Thyroid gland (tissue), 4 donors: ENCODE data around the gene TMPRSS13. TPM values are rescaled to one million over a fixed set of nuclear protein-coding genes. Genes with fewer than 3 reads are reported as not detected.
"Not testable (repeated sequence)": the region's sequence is repeated elsewhere in the genome, so short reads cannot be mapped to it uniquely, and the experiment has no call there.

Experiments used
- DNase-seq, 2 donors: peaks; one replicate each; pipeline ENCODE4 v3.0.0-alpha.2; 2019
- H3K27ac ChIP-seq, 3 donors: fragments of 200-600 bp; sonication (generic); 1 replicate in 2 of 3; 2 replicates in 1 of 3; pipeline ENCODE4 v1.5.1; 2016 to 2019; ENCODE audit warnings: mild to moderate bottlenecking in 1 of 3, moderate library complexity in 1 of 3
- H3K27me3 ChIP-seq: fragments of 200-600 bp; sonication (generic); one replicate; pipeline ENCODE4 v1.5.1; 2019
- H3K36me3 ChIP-seq, 2 donors: fragments of 200-600 bp; sonication (generic); one replicate each; pipeline ENCODE4 v1.5.1; 2016 to 2019
- H3K4me1 ChIP-seq, 2 donors: fragments of 200-600 bp; sonication (generic); one replicate each; pipeline ENCODE4 v1.5.1; 2017 to 2019
- H3K4me3 ChIP-seq, 3 donors: fragments of 200-600 bp; sonication (generic); replicated peaks in 1 of 3; 1 replicate in 2 of 3; 2 replicates in 1 of 3; pipeline ENCODE4 v1.5.1; 2016; ENCODE audit warnings: mild to moderate bottlenecking in 1 of 3
- H3K9me3 ChIP-seq: fragments of 200-600 bp; sonication (generic); one replicate; pipeline ENCODE4 v1.5.1; 2017
- CTCF ChIP-seq, 6 experiments: fragments of 200-600 bp in 3 of 6; fragments of 450-650 bp in 3 of 6; sonication (generic) in 3 of 6; IDR thresholded peaks; one replicate each; pipeline ENCODE4 v1.5.1; 2016 to 2019; ENCODE audit warnings: antibody characterized with exemption in 6 of 6, mild to moderate bottlenecking in 2 of 6, inconsistent platforms in 1 of 6, moderate library complexity in 1 of 6
- POLR2A ChIP-seq, 2 donors: fragments of 450-650 bp; IDR thresholded peaks; one replicate each; pipeline ENCODE4 v1.6.1; 2017; ENCODE audit warnings: antibody characterized with exemption in 2 of 2, mild to moderate bottlenecking in 2 of 2, moderate library complexity in 1 of 2
- WGBS, 2 donors: methylation state at CpG; one replicate each; pipeline ENCODE4 v1.1.5; 2017; 5-methylcytosine and 5-hydroxymethylcytosine counted together
- intact Hi-C: fragments of 100-400 bp; cut with DNase I; formaldehyde crosslinking; loops from one replicate; pipeline ENCODE4 v1.15.1; 2023
- total RNA-seq, 4 donors: library from RNA; depleted of rRNA; stranded (reverse); fragments of >200 nt; gene quantifications; one replicate each; pipeline ENCODE4 v1.2.3, GENCODE V29; 2016

Gene TMPRSS13
- 10 to 100 TPM in 3 of 4 donors, 1 to 10 TPM in 1; 8.5 to 24.3 (median 13.0) TPM for total RNA-seq

DNA sequence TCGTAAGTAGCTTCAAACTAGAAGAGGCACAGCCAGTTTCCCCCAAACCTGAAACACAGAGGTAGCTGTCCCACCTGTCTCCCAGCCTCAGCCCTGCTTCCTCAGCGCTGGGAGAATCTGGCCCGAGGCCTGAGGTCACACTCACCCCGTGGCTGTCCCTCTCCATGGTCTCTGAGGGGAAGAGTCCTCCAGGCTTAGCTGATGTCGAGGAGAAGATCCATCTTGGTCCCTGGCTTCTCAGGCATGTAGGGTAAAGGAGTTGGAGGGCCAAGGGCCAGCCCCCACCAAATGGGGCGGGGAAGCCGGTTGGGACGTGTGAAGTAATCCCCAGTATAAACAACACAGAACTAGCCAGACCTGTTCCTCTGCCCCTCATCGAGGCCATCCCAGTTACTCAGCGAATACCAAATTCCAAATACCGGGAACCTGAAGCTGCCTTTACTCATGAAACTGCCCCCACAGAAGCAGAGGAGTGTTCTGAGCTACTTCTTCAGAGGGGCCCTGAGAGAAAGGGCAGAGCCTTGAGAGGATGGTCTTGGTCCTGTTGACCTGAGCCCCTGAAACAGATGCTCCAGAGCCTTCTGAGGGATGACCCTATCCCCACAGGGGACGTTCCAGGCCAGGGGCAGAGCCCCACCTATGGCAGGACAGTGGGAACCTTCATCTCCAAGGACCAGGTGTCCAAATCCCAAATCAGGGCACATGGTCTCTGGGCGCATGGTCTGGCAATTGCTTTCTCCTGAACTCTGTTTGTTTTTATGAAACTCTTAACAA is at the start of gene TMPRSS13:
Gene TMPRSS13, minus strand, starts transcription at position 261 of the 774 bp plus-strand sequence. Its CDS starts 95 bp downstream, at position 166.
- TF ChIP-seq POLR2A (IDR thresholded peaks at IDR 0.05) (peak in 1 of 2 donors; percentile 39), CTCF (IDR thresholded peaks at IDR 0.05) (no peak)
- no peaks in the 10 kb centered on the region for H3K27me3 ChIP-seq
- DNase-seq: peak; percentile 87 to 90

GRCh38 chr11:117978991-117979390 is 49.8 kb upstream of the TMPRSS13 start:
- no peak for TF ChIP-seq CTCF (IDR thresholded peaks at IDR 0.05)
- no peak for TF ChIP-seq POLR2A (IDR thresholded peaks at IDR 0.05)
- Histone ChIP-seq H3K4me1 (peaks cover 11 to 35% of the 10 kb centered on the region in 2 donors), H3K4me3 (no peak overlapping the region), H3K36me3 (no peaks in the 10 kb centered on the region), H3K27ac (peak overlapping the region; percentile 76 to 96 (median 86)), H3K27me3 (no peaks in the 10 kb centered on the region), H3K9me3 (no peaks in the 10 kb centered on the region)
- WGBS, 2 donors: 18 to 25% methylated on average over 4 of the region's 4 CpGs
- DNase-seq: peak; percentile 72 to 78
- intact Hi-C loops: no loop called here

More for the DNA sequence above, at the start of gene TMPRSS13:
- H3K9me3 ChIP-seq: no peaks in the 10 kb centered on the region
- H3K4me3 ChIP-seq: no peak within 1 kb of the TSS
- intact Hi-C loops: no loop called here
- peak within 1 kb of the TSS; percentile 40 to 72 (median 70) for H3K27ac ChIP-seq
- H3K36me3 ChIP-seq: no peaks in the 10 kb centered on the region
- H3K4me1 ChIP-seq: peaks cover 34 to 59% of the 10 kb centered on the region in 2 donors
- 46 to 48% methylated on average over 10 to 13 of the region's 13 CpGs for WGBS, 2 donors

DNA sequence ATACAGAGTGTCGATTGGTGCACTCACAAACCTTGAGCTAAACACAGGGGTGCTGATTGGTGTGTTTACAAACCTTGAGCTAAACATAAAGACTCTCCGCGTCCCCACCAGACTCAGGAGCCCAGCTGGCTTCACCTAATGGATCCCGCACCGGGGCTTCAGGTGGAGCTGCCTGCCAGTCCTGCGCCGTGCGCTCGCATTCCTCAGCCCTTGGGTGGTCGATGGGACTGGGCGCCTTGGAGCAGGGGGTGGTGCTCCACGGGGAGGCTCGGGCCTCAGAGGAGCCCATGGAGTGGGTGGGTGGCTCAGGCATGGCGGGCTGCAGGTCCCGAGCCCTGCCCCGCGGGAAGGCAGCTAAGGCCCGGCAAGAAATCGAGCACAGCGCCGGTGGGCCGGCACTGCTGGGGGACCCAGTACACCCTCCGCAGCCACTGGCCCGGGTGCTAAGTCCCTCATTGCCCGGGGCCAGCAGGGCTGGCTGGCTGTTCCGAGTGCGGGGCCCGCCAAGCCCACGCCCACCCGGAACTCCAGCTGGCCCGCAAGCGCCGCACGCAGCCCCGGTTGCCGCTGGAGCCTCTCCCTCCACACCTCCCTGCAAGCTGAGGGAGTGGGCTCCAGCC is 49.2 kb upstream of the TMPRSS13 start:
- DNase-seq, intact Hi-C loops, H3K27me3 ChIP-seq, H3K36me3 ChIP-seq, H3K4me3 ChIP-seq, H3K9me3 ChIP-seq: not testable (repeated sequence)
- Histone ChIP-seq H3K27ac (peak overlapping the region; percentile 76 to 96 (median 86)), H3K4me1 (peaks cover 11 to 36% of the 10 kb centered on the region in 2 donors)
- 95 to 100% methylated on average over 3 to 22 of the region's 36 CpGs for WGBS, 2 donors

DNA sequence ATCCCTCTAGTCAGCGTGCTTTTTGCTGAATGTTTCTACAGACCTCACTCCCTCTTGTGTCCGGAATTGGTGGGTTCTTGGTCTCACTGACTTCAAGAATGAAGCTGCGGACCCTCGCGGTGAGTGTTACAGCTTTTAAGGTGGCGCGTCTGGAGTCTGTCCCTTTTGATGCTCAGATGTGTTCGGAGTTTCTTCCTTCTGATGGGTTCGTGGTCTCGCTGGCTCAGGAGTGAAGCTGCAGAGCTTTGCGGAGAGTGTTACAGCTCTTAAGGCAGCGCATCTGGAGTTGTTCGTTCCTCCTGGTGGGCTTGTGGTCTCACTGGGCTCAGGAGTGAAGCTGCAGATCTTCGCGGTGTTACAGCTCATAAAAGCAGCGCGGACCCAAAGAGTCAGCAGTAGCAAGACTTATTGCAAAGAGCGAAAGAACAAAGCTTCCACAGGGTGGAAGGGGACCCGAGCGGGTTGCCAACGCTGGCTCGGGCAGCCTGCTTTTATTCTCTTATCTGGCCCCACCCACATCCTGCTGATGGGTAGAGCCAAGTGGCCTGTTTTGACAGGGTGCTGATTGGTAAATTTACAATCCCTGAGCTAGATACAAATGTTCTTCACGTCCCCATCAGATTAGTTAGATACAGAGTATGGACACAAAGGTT is 48.5 kb upstream of the TMPRSS13 start:
- peaks cover 16 to 42% of the 10 kb centered on the region in 2 donors for H3K4me1 ChIP-seq
- 95% methylated on average over 23 of the region's 23 CpGs for WGBS, 2 donors
- H3K4me3 ChIP-seq, DNase-seq, H3K36me3 ChIP-seq, H3K9me3 ChIP-seq, intact Hi-C loops, H3K27me3 ChIP-seq, H3K27ac ChIP-seq: not testable (repeated sequence)

GRCh38 chr11:117977029-117977428 is 47.8 kb upstream of the TMPRSS13 start:
- H3K9me3 ChIP-seq: no peaks in the 10 kb centered on the region
- peaks cover 23 to 49% of the 10 kb centered on the region in 2 donors for H3K4me1 ChIP-seq
- H3K36me3 ChIP-seq: no peaks in the 10 kb centered on the region
- no peak for DNase-seq
- intact Hi-C loops: no loop called here
- H3K4me3 ChIP-seq: no peak overlapping the region
- WGBS, 2 donors: 88% methylated on average over 5 of the region's 5 CpGs
- H3K27me3 ChIP-seq: no peaks in the 10 kb centered on the region
- no peak overlapping the region for H3K27ac ChIP-seq
- TF ChIP-seq POLR2A (IDR thresholded peaks at IDR 0.05) (no peak), CTCF (IDR thresholded peaks at IDR 0.05) (no peak)
